Measurements from ENCODE around the gene SFXN2. TPM values are rescaled to one million over a fixed set of nuclear protein-coding genes. Genes with fewer than 3 reads are reported as not detected.

The SFXN2 gene
- total RNA-seq, 6 experiments from 2014 or later = 7.1 to 29.7 (median 16.5) TPM

GRCh38 chr10:102729029-102730026 lies 14.9 kb downstream of the SFXN2 start:
- no peak overlapping the region for H3K4me3 ChIP-seq
- intact Hi-C loops (cut with DNase I) = loop anchor here (10.0 kb wide), 3 partner anchors 95 to 345 kb away; no protein-coding TSS in a partner anchor
- H3K36me3 ChIP-seq = peaks cover 0 to 24% (median 3%) of the 10 kb centered on the region in 4 donors
- WGBS (ENCODE audit: insufficient coverage, low coverage, low lambda C conversion rate, missing lambda C conversion rate) = 45% methylated on average over 19 of the region's 30 CpGs
- ATAC-seq (peak; percentile 94 to 95 (median 94)), DNase-seq (peak; percentile 85 to 87 (median 87))
- TF ChIP-seq CTCF (IDR thresholded peaks at IDR 0.05) (peak; percentile 91 to 96 (median 92)), POLR2A (IDR thresholded peaks at IDR 0.05) (no peak)
- H3K4me1 ChIP-seq = peaks cover 0 to 9% (median 0%) of the 10 kb centered on the region in 4 donors
- no peaks in the 10 kb centered on the region for H3K9me3 ChIP-seq
- H3K27ac ChIP-seq = no peak overlapping the region
- H3K27me3 ChIP-seq = no peaks in the 10 kb centered on the region

GRCh38 chr10:102731222-102731800 lies 16.9 kb downstream of the SFXN2 start:
- Histone ChIP-seq H3K4me1 (peaks cover 0 to 9% (median 0%) of the 10 kb centered on the region in 4 donors), H3K27ac (no peak overlapping the region), H3K9me3 (no peaks in the 10 kb centered on the region), H3K36me3 (peaks cover 0 to 26% (median 3%) of the 10 kb centered on the region in 4 donors), H3K4me3 (no peak overlapping the region), H3K27me3 (no peaks in the 10 kb centered on the region)
- TF ChIP-seq CTCF (IDR thresholded peaks at IDR 0.05) = no peak
- TF ChIP-seq POLR2A (IDR thresholded peaks at IDR 0.05) = no peak
- intact Hi-C loops (cut with DNase I) = loop anchor here (10.0 kb wide), 3 partner anchors 93 to 343 kb away; no protein-coding TSS in a partner anchor
- DNase-seq (peak in 1 of 3 donors; percentile 55), ATAC-seq (peak in 2 of 4 donors; percentile 34 to 36)
- whole genome bisulfite sequencing (ENCODE audit: insufficient coverage, low coverage, low lambda C conversion rate, missing lambda C conversion rate) = 50% methylated on average over 2 of the region's 5 CpGs

GRCh38 chr10:102732661-102733060 lies 18.2 kb downstream of the SFXN2 start:
- WGBS (ENCODE audit: insufficient coverage, low coverage, low lambda C conversion rate, missing lambda C conversion rate) = no CpG with 5 or more reads among the region's 1 CpG
- peaks cover 0 to 9% (median 0%) of the 10 kb centered on the region in 4 donors for H3K4me1 ChIP-seq
- H3K4me3 ChIP-seq = no peak overlapping the region
- intact Hi-C loops (cut with DNase I) = loop anchor here (10.0 kb wide), 3 partner anchors 92 to 342 kb away; no protein-coding TSS in a partner anchor
- peaks cover 0 to 20% (median 2%) of the 10 kb centered on the region in 4 donors for H3K36me3 ChIP-seq
- DNase-seq (no peak), ATAC-seq (no peak)
- no peak overlapping the region for H3K27ac ChIP-seq
- TF ChIP-seq CTCF (IDR thresholded peaks at IDR 0.05) = no peak
- TF ChIP-seq POLR2A (IDR thresholded peaks at IDR 0.05) = no peak
- no peaks in the 10 kb centered on the region for H3K9me3 ChIP-seq
- no peaks in the 10 kb centered on the region for H3K27me3 ChIP-seq

GRCh38 chr10:102735065-102735562 lies 20.7 kb downstream of the SFXN2 start:
- Histone ChIP-seq H3K9me3 (no peaks in the 10 kb centered on the region), H3K27ac (no peak overlapping the region), H3K4me3 (no peak overlapping the region), H3K4me1 (peaks cover 0 to 12% (median 0%) of the 10 kb centered on the region in 4 donors), H3K36me3 (peaks cover 0 to 18% (median 0%) of the 10 kb centered on the region in 4 donors), H3K27me3 (no peaks in the 10 kb centered on the region)
- TF ChIP-seq POLR2A (IDR thresholded peaks at IDR 0.05) (no peak), CTCF (IDR thresholded peaks at IDR 0.05) (no peak)
- 79% methylated on average over 9 of the region's 9 CpGs for WGBS (ENCODE audit: insufficient coverage, low coverage, low lambda C conversion rate, missing lambda C conversion rate)
- ATAC-seq (no peak), DNase-seq (no peak)
- intact Hi-C loops (cut with DNase I) = loop anchor here (10.0 kb wide), 3 partner anchors 90 to 340 kb away; no protein-coding TSS in a partner anchor

Measured in right lobe of liver (tissue), 6 donors.